ACC112 (cell line): ENCODE measurements around the gene AXIN1.

ENCODE experiments used
- H2AFZ ChIP-seq: fragments of 200-600 bp; sonication (generic); one replicate; pipeline ENCODE4 v1.6.0; 2017; ENCODE audit warnings: antibody characterized with exemption, low read length; ENCODE audit not compliant: unreplicated experiment
- H3K27ac ChIP-seq: fragments of 200-600 bp; sonication (generic); 2 replicates; pipeline ENCODE4 v1.5.1; 2014; ENCODE audit warnings: low read depth, mild to moderate bottlenecking, antibody characterized with exemption, low read length, moderate library complexity
- H3K27me3 ChIP-seq: fragments of 200-600 bp; sonication (generic); 2 replicates; pipeline ENCODE4 v1.6.1; 2014; ENCODE audit warnings: mild to moderate bottlenecking, antibody characterized with exemption, low read length, moderate library complexity, mixed read lengths; ENCODE audit not compliant: insufficient read depth
- H3K36me3 ChIP-seq: fragments of 200-600 bp; sonication (generic); 2 replicates; pipeline ENCODE4 v1.6.1; 2016; ENCODE audit warnings: mild to moderate bottlenecking, antibody characterized with exemption, low read length, moderate library complexity, mixed read lengths; ENCODE audit not compliant: insufficient read depth
- H3K4me1 ChIP-seq: fragments of 200-600 bp; sonication (generic); one replicate; pipeline ENCODE4 v1.6.1; 2016; ENCODE audit warnings: low read length, mixed read lengths; ENCODE audit not compliant: insufficient read depth, unreplicated experiment, control insufficient read depth
- H3K4me3 ChIP-seq: fragments of 200-600 bp; sonication (generic); 2 replicates; pipeline ENCODE4 v1.5.1; 2014; ENCODE audit warnings: mild to moderate bottlenecking, low read depth, low read length
- H3K79me2 ChIP-seq: fragments of 200-600 bp; sonication (generic); one replicate; pipeline ENCODE4 v1.6.0; 2016; ENCODE audit warnings: low read length; ENCODE audit not compliant: control insufficient read depth, unreplicated experiment, insufficient read depth

The AXIN1 gene

GRCh38 chr16:373848-374615 lies 21.5 kb upstream of the AXIN1 start:
- Histone ChIP-seq H2AFZ (no peak overlapping the region), H3K4me1 (peaks cover 3% of the 10 kb centered on the region), H3K79me2 (no peaks in the 10 kb centered on the region), H3K27ac (no peak overlapping the region), H3K4me3 (no peak overlapping the region), H3K27me3 (no peaks in the 10 kb centered on the region), H3K36me3 (no peaks in the 10 kb centered on the region; the same call in 1 of the 2 replicates)

GRCh38 chr16:373020-373598 lies 20.6 kb upstream of the AXIN1 start:
- Histone ChIP-seq H3K27ac (no peak overlapping the region), H2AFZ (no peak overlapping the region), H3K27me3 (no peaks in the 10 kb centered on the region), H3K4me1 (peaks cover 3% of the 10 kb centered on the region), H3K79me2 (no peaks in the 10 kb centered on the region), H3K36me3 (no peaks in the 10 kb centered on the region; the same call in 1 of the 2 replicates), H3K4me3 (no peak overlapping the region)

- H3K79me2 ChIP-seq: no peaks in the 10 kb centered on the region
- no peaks in the 10 kb centered on the region; the same call in 1 of the 2 replicates for H3K36me3 ChIP-seq
- no peak overlapping the region for H2AFZ ChIP-seq
- H3K27ac ChIP-seq: no peak overlapping the region
- H3K4me1 ChIP-seq: peaks cover 3% of the 10 kb centered on the region
- H3K4me3 ChIP-seq: no peak overlapping the region
- H3K27me3 ChIP-seq: no peaks in the 10 kb centered on the region
Observed at GRCh38 chr16:372302-372983, 19.9 kb upstream of the AXIN1 start.

- Histone ChIP-seq H3K27me3 (no peaks in the 10 kb centered on the region), H3K4me3 (no peak overlapping the region), H3K79me2 (no peaks in the 10 kb centered on the region), H3K4me1 (peaks cover 3% of the 10 kb centered on the region), H3K36me3 (no peaks in the 10 kb centered on the region; the same call in 1 of the 2 replicates), H3K27ac (no peak overlapping the region), H2AFZ (no peak overlapping the region)
Observed at GRCh38 chr16:371515-372301, 19.2 kb upstream of the AXIN1 start.

- no peak overlapping the region for H2AFZ ChIP-seq
- peaks cover 3% of the 10 kb centered on the region for H3K4me1 ChIP-seq
- H3K36me3 ChIP-seq: no peaks in the 10 kb centered on the region; the same call in 1 of the 2 replicates
- H3K27ac ChIP-seq: no peak overlapping the region
- no peaks in the 10 kb centered on the region for H3K79me2 ChIP-seq
- peak overlapping the region; percentile 68 for H3K4me3 ChIP-seq
- no peaks in the 10 kb centered on the region for H3K27me3 ChIP-seq
Observed at GRCh38 chr16:370979-371514, 18.5 kb upstream of the AXIN1 start.

GRCh38 chr16:370443-370842 lies 17.9 kb upstream of the AXIN1 start, which contains the start of gene MRPL28:
MRPL28 (minus strand) TSS chr16:370538; CDS start chr16:370218, 320 bp downstream.
- Histone ChIP-seq H3K27ac (no peak within 1 kb of the TSS), H3K4me1 (peaks cover 3% of the 10 kb centered on the region), H2AFZ (no peak within 1 kb of the TSS), H3K4me3 (peak within 1 kb of the TSS; percentile 68), H3K27me3 (no peaks in the 10 kb centered on the region), H3K79me2 (no peaks in the 10 kb centered on the region), H3K36me3 (no peaks in the 10 kb centered on the region; the same call in 1 of the 2 replicates)

- H3K36me3 ChIP-seq: no peaks in the 10 kb centered on the region; the same call in 1 of the 2 replicates
- peak overlapping the region; percentile 68 for H3K4me3 ChIP-seq
- no peak overlapping the region for H2AFZ ChIP-seq
- no peak overlapping the region for H3K27ac ChIP-seq
- H3K79me2 ChIP-seq: no peaks in the 10 kb centered on the region
- H3K4me1 ChIP-seq: peaks cover 3% of the 10 kb centered on the region
- H3K27me3 ChIP-seq: no peaks in the 10 kb centered on the region
Observed at GRCh38 chr16:369866-370436, 17.4 kb upstream of the AXIN1 start.

GRCh38 chr16:369275-369865 lies 16.8 kb upstream of the AXIN1 start:
- Histone ChIP-seq H3K27me3 (no peaks in the 10 kb centered on the region), H3K4me1 (peaks cover 3% of the 10 kb centered on the region), H3K4me3 (peak overlapping the region; percentile 68), H2AFZ (no peak overlapping the region), H3K36me3 (no peaks in the 10 kb centered on the region; the same call in 1 of the 2 replicates), H3K27ac (no peak overlapping the region), H3K79me2 (no peaks in the 10 kb centered on the region)

- H3K27me3 ChIP-seq: no peaks in the 10 kb centered on the region
- peaks cover 3% of the 10 kb centered on the region for H3K4me1 ChIP-seq
- no peaks in the 10 kb centered on the region; the same call in 1 of the 2 replicates for H3K36me3 ChIP-seq
- H3K79me2 ChIP-seq: no peaks in the 10 kb centered on the region
- no peak overlapping the region for H3K27ac ChIP-seq
- no peak overlapping the region for H2AFZ ChIP-seq
- no peak overlapping the region for H3K4me3 ChIP-seq
Observed at GRCh38 chr16:368388-369158, 16.1 kb upstream of the AXIN1 start.
